NCI-H2081 treated with DMSO at 0.1 percent for 48 hours (cell line): ENCODE measurements around the gene UBD.

Source experiments
- DNase-seq: peaks from one replicate; lab custom pipeline; 2025; lab: John Stamatoyannopoulos, UW

Gene UBD

DNA sequence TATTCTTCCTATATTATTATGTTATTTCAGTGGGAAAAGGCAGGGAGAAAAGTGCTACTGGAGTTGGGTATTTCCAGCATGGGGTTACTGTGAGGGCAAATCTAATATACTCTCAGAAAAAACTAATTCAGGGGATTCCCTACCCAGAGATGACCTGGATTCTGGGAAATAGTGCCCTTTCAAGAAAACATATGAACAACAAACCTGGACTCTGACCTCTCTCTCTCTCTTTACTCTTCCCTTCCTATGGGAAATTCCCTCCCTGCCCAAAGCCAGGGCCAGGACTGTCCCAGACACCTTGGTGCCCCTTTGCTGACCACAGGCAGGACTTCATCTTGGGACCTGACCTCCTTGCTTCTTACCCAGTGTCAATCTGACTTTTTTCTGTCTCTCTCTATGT is 1.6 kb upstream of the UBD start:
- DNase-seq: no peak

DNA sequence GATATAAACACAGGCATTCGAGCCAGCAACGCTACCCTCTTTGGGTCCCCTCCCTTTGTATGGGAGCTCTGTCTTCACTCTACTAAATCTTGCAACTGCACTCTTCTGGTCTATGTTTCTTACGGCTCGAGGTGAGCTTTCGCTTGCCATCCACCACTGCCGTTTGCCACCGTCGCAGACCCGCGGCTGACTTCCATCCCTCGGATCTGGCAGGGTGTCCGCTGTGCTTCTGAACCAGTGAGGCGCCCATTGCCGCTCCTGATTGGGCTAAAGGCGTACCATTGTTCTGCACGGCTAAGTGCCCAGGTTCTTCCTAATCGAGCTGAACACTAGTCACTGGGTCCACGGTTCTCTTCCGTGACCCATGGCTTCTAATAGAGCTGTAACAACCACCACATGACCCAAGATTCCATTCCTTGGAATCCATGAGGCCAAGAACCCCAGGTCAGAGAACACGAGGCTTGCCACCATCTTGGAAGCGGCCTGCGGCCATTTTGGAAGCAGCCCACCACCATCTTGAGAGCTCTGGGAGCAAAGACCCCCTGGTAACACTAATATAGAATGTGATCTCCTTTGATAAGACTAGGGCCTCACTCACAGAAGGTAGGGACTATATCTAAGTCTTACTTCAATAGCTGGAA is 973 bp downstream of the UBD start:
- no peak for DNase-seq

DNA sequence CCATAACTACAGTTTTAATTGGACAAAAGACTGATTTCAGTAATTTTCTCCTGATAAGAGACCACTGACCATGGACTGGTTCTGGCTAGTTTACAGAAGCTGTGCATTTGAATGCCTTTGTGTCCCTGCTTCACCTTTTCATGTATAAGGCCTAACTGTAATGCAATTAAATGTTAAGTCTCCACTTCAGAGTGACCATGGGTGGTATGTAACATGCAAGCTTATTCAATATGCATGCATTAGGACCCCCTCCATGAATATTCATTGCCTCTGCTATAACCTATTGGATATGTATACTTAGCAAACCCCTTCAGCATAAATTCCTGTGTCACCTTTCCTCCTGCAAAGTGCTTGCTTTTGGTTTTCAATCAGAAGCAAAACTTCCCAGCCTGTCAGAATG is 2.2 kb downstream of the UBD start:
- DNase-seq: no peak

DNA sequence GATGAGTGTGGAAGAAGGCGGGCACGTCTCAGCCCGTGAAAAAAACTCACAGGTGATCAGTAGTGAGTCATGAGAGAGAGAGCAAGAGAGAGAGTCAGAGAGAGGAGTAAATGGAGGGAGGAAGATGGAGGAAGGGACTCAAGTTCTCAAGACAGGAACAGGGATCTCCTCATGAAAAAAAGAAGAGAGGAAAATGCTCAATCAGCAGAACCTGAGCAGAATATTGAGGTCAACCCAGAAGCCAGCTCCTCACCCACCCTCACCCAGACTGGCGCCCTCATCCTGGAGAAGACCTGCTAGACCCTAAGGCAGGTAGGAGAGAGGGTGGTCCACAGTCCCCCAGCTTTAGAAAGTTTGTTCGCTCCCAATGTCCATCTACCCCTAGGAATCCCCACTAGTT is 4.8 kb downstream of the UBD start:
- no peak for DNase-seq

DNA sequence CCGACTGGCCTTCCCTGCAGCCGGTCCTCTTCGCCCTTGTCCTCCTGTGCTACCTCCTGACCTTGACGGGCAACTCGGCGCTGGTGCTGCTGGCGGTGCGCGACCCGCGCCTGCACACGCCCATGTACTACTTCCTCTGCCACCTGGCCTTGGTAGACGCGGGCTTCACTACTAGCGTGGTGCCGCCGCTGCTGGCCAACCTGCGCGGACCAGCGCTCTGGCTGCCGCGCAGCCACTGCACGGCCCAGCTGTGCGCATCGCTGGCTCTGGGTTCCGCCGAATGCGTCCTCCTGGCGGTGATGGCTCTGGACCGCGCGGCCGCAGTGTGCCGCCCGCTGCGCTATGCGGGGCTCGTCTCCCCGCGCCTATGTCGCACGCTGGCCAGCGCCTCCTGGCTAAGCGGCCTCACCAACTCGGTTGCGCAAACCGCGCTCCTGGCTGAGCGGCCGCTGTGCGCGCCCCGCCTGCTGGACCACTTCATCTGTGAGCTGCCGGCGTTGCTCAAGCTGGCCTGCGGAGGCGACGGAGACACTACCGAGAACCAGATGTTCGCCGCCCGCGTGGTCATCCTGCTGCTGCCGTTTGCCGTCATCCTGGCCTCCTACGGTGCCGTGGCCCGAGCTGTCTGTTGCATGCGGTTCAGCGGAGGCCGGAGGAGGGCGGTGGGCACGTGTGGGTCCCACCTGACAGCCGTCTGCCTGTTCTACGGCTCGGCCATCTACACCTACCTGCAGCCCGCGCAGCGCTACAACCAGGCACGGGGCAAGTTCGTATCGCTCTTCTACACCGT is 6.1 kb downstream of the UBD start:
- no peak for DNase-seq

DNA sequence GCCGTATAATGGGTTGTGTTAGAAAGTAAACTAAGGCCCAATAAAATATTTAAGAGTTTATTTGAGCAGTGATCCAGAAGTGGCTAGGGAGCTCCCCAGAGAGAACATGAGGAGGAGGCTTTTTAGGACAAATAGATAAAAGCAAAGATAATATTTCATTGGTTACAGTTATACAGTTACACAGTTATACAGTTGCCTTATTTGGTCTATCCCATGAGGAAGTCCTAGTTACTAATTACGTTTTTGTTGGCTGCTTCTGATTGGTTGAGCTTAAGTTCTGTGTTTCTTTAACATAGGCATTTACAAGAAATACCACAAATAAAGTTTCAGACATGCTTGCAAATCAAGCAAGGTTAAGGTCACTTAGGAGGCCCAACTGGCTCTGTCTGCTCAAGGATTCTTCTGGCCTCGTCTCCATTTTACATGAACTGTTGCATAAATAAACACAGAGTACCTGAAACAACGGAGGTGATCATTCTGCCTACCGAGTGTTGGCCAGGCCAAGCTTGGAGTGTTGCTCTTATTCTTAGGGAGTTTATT is 7.0 kb downstream of the UBD start:
- DNase-seq: no peak

DNA sequence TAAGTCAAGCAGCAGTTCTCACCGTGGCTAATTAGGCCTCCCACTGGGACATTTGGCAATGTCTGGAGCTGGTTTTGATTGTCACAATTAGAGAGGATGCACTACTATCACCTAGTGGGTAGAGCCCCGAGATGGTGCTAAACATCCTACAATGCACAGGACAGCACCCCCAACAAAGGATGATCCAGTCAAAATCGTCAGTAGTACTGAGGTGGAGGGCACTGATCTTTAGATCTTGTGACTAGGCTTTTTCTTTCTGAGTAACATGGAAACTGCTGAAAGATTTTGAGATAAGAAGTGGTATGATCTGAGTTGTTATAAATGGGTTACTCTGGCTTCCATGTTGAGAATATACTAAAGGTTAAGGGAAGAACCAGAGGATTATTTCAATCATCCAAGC is 12.0 kb downstream of the UBD start:
- DNase-seq: no peak

DNA sequence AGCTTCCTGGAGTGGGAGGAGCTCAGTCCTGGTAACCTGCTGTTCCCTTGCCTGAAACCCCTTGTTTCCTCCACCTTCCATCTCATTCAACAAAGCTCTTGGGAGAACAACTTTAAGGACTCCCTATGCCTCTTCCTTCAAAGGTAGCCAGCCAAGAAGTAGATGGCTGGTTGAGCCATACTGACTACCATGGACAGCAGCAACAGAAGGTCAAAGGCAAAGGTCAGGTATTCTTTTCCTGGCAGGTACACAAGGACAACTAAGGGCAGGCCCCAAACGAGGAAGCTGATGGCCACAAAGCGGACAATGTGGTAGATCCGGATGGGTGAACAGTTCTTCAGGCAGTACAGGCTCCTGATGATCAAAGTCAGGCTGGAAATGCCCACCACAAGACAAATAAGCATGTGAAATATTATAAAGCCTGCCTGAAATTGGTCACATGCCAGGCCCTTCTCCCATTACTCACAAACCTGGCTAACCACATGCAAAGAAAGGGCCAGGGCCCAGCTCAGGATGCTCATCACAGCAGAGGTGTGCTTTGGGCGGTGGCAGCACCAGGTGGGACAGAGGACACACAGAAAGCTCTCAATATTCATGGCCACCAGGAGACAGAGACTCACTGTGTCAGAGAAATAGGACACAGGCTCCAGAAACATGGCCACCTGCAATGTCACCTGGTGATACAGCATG is 21.7 kb downstream of the UBD start:
- no peak for DNase-seq

DNA sequence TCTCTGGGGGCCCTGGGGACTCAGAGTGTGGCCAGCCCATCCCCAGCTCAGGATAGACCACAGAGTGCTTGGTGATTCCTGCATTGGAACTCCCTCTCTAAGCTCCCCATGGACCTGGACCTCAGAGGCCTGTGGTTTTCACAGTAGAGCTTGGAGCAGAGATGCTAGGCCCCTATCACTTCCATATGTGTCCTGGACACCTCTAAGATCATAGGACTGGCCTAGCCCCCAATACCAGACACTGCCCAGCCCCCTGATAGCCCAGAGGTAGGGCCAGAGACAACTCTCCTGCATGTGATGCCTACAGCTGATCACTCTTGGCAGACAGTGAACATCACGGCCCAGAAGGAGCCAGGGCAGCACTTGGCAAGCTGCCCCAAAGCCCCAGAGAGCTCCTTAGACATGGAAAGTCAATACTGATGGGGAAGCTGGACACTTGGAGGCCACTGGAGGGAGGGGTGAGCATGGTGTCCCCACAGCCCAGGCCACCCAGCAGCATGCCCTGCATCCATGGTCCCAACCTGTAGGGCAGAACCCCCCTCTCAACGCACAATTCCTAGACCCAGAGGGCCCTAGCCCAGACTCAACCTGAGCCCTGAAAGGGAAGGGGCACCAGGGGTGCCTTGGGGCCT is 27.1 kb downstream of the UBD start:
- no peak for DNase-seq

DNA sequence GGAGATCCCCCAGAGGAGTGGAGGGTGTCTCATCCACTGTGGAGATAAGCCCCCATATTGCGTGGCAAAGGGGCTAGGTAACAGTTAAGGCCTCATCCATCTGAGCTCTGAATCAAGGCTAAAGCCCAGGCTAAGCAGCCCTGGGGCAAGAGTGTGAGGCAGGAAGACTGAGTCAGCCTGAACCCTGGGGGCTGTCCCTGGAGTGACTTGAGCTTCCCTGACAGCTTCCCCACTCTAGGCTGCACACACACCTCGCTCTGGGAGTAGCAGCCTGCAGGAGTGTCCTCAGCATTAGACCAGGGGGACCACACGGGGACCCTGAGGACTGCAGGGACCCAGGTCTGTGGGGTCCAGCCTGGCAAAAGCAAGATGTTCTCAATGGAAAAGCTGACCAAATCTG is 27.9 kb downstream of the UBD start:
- DNase-seq: no peak

DNA sequence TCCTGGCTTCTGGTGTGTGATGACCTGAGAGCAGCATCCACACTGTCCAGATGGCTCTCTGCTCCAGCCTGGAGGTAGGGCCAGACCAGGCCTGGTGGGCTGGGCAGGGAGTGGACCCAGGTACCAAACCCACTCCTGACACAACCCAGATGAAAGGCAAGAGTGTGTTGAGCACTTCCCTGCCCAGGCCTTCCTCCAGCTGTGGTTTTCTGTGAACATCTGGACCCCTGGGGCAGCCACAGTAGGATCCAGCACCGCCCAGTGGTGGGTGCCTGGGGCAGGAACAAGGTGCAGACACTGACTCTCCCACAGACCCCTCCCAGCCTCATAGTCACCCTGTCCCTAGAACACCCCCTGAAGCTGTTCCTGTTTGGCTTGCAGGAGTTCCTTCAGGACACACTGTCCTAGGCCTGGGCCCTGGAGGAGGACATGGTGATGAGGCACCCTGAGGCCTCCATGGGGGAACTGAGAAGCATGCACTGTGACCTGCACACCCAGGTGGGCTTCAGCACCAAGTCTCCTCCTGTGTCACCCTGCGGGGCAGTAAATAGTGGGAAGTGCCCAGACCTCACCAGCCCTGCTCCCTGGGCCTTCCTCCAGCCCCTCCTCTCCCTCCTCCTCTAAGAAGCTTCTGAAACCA is 28.7 kb downstream of the UBD start:
- no peak for DNase-seq

DNA sequence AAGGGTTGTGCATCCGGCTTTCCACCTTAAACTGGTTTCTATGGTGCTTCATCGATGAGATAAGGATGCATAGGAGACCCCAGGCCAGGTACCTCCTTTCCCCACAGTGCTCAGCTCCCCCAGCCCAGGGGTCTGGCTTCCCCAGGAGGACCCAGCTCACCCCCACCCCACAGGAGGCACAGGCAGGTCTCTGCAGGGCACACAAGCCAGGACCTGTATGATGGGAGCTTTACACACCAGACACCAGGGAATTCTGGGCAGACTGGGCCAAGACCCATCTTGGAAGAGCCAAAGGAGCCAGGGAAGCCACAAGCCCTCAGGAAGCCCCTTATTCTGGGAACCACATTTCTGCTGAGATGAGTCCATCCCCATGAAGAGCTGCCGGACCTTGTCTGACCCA is 29.6 kb downstream of the UBD start:
- no peak for DNase-seq

DNA sequence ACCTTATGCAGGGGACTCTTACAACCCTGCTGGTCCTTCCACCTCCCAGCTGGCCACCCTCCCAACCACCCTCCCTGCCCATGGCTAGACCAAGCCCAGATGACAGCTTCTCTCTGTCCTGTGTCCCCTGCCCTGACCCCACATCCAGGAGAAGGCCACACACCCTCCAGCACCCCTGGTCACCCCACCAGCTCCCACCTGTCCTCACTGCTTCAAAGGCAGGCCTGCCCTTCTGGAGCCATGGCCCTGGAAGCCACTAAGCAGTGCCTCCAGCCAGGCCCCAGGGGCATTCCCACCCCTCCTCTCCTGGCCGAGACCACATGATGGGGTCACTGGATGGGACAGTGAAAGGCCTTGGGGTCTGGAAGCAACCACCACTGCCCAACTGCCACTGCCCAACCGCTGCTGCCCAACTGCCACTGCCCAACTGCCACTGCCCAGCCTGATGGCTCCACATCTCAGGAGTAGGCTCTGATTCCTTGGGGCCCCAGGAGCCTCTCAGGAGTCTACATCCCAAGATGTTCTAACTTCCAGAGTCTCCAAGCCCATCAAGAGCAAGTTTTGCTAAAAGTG is 30.5 kb downstream of the UBD start:
- DNase-seq: no peak

DNA sequence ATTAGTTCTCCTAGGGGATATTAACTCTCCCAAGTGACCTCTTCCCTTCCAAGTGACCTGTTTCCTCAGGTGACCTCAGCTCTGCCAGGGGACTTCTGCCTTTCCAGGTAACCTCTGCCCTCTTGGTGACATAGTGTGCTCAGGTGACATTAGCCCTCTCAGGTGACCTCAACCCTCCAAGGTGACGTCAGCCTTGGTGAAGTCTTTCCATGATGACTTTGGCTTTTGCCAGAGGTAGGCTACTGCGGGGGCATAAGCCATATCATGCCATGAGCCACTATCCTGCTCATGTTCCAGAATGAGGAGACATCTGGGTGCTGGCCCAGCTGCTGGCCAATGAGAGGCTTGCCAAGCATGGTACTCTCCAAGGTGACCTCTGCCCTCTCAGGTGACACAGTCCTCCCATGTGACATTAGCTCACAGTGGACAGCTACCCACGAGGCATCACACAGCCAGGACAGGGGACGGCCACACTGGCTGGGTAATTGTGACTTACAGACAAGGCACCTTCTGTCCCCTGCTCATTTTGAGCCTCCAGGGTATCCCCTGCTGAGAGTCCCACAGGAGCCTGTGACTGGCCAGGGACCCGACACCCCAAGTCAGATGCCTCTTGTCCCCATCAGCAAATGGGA is 31.1 kb downstream of the UBD start:
- no peak for DNase-seq

DNA sequence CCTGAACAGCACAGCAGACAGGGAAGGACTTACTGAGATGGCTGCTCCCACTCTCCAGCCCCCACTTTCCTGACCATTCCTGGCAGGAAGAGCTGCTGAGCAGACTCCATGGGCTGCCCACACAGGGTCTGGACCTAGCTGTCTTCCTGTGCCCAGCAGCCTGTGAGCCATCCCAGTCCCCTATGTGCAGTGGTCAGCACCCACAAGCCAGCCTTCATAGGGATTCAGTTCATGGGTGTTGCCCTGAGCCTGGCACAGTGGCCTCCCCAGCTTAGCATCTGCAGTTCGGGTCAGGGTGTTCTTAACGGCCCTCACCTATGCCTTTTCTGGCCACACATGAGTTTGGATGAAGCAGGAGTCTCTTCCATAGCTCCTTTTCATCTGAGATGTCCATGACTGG is 32.0 kb downstream of the UBD start:
- no peak for DNase-seq

DNA sequence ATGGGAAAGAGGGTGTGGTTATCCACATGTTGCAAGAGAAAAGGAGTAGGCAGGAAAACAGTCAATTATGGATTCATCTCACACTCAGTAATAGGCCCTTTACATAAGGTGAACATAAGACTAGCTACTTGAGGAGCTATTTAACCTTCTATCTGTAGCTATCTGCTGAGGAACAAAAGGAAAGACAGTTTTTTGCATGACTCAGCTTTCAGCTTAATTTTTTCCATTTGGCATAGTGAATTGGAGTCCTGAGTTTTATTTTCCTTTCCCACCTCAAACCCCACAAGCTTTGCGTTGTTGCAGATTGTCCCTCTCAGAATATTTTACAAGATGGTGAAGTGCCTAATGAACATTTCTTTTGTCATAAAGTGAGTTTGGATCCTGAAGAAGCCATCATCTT is 32.4 kb downstream of the UBD start:
- no peak for DNase-seq

DNA sequence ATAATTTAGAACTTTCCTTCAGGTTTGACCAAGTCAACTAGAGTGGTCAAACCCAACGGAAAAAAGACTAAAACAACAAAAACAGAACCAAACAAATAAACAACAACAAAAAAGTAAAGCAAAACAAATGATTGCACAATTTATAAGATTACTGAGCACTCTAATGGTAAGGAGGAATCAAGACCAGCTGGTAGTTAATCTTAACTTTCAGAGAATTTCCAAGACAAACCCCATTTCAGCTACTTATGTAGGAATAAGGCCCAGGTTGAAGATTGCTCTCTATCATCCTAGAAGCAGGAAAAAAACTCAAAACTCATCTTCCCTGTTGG is 34.3 kb downstream of the UBD start:
- DNase-seq: no peak

DNA sequence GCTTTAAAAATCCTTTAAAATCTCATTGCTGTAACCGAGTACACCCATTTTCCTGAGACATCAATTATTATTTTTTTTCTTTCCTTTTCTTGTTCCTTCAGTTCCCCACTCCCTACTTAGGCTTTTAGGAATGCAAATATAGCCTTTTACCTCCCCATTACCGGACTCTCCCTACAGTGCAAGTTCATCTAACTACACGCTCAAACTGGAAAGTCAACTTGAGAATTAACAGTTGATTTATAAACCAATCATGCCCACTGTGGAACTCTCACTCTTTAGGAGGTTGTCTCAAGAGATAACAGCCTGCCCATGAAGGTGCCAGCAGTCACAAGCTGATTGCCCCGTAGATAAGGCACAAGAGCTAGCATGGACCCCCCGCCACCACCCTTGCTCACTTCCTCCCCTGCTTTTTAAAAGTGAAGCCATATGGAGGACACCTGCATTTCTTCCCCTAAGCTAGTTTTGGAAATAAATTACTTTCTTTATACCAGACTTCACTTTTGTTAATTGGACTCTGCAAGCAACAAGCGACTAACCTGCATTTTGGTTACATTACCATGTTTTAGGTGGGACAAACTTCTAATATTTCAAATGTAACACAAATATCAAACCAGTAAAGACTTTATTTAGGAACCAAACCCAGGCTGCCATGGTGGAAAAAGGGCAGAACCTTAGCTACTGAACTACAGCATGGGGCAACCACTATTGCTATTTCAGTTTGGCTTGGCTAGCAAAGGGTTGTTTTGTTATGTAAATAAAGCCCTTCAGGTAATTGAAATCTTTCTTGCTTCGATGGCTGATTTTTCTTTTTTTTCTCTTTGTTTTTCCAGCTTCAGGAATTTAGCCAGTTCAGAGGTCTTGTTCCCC is 34.9 kb downstream of the UBD start:
- DNase-seq: no peak

DNA sequence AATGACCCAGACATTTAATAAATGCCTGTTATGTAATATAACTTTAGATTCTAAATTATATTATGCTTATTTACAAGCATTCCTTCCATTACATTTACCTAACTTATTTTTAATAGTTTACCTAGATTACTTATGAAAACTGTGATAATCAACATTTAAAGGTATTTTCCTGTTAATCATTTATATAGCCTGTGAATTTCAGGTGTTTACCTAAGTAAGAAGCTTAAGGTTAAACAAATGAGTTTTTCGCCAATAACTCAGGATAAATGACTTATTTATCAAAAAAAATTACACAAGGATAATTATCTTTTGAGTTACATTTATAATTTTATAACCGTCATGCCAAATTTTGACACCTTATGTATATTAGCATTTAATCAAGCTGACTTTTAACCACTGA is 35.5 kb downstream of the UBD start:
- DNase-seq: no peak

DNA sequence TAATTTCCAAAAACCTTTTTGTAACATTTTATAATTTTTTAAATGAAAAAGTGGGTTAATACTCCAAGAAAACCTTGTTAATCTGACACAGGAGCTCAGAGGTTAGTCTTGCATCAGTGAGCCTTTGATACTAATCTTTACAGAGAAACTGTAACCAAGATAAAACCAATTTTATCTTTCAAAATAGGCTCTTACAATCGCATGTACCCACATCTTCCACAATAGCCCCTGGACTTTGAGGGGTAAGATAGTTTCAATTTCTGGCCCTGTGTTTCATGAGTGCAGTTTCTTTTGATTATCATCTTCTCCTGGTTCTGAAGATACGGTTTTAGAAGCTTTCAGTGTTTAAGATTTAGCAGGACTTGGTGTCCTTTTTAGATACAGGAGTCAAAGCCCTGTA is 37.3 kb downstream of the UBD start:
- DNase-seq: no peak
